ENCODE data around the gene SSBP2. TPM values are rescaled to one million over a fixed set of nuclear protein-coding genes. Genes with fewer than 3 reads are reported as not detected.

SSBP2 gene
- total RNA-seq, 4 donors from 2014 or later, result 48.6 to 80.4 (median 71.9) TPM

- TF ChIP-seq CTCF (IDR thresholded peaks at IDR 0.05; ENCODE audit: low read depth), result no peak
Measured at GRCh38 chr5:81409896-81410295, 341.0 kb downstream of the SSBP2 start.

GRCh38 chr5:81409361-81409760 lies 341.5 kb downstream of the SSBP2 start:
- TF ChIP-seq CTCF (IDR thresholded peaks at IDR 0.05; ENCODE audit: low read depth), result no peak

DNA sequence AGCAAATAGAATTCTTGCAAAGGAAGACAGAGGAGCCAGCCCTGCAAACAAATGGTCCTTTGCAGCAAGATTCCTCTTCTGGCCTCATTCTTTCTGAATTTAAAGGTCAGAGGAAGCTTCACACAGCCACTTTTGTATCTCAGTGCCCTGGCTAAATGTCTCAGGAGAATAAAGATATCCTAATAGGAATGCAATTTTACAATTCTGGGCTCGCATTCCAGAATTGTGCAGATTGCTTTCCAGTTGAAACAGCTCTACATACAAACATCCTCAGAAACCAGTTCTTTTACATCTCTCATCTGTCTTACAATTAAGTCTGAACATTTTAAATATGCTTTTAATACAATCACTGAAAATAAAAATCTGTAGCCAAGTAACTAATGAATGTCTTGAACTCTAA lies 342.4 kb downstream of the SSBP2 start:
- TF ChIP-seq CTCF (IDR thresholded peaks at IDR 0.05; ENCODE audit: low read depth), result no peak

GRCh38 chr5:81405126-81405891 lies 345.6 kb downstream of the SSBP2 start:
- TF ChIP-seq CTCF (IDR thresholded peaks at IDR 0.05; ENCODE audit: low read depth), result no peak

DNA sequence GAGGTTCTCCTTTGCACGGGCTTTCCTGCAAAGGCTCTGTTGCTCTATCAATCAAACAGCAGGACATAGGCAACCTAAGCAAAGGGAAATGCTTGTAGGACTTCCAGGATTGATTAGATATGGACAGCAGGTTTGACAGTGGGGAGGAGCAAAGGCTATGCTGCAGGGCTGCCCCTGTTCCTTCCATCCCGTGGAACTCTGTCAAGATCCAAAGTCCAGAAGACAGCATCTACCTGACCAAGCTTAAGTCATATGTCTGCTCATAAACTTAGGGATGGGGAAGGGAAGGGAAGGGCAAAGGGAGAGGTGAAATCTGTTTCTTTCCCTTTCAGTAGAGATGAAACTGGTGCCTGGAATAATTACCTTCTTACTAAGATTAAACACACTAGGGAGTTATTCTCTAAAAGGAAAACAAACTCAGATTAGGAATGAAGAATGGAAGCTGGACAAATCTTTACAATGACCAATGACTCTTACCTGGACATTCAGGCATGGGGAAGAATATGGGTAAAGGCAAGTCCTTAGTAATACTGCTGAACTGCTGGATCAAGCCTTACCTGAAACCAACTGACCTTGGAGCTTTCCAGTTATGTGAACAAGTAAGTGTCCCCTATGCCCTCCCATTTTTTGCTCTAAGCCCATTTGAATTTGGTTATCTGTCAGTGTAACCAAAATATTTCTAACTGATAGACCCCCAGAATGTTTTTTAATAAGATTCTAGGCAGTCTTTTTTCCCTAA lies 348.5 kb downstream of the SSBP2 start:
- TF ChIP-seq CTCF (IDR thresholded peaks at IDR 0.05; ENCODE audit: low read depth), result no peak

DNA sequence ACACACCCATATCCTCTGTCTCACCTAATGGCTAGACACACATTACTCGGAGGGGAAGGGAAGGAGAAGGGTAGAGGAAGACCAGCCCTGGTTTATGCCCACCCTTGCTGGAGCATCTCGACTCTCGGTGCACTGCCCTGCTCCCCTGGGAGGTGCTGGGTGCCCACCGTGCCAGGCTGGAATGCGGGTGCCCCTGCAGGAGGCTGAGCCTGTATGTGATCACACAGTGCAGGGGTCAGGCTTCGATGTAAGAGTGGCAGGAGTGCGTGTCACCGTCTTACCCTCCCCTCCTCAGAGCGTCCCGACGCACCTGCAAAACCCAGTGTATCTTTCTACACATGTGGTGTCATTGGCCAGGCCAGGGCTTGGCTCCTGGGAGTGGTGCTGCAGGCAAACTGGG lies 349.6 kb downstream of the SSBP2 start:
- no peak for TF ChIP-seq CTCF (IDR thresholded peaks at IDR 0.05; ENCODE audit: low read depth)

- TF ChIP-seq CTCF (IDR thresholded peaks at IDR 0.05; ENCODE audit: low read depth), result no peak
Measured at GRCh38 chr5:81400375-81400774, 350.5 kb downstream of the SSBP2 start.

Measured in subcutaneous adipose tissue (tissue), 4 donors.